NT2/D1 (cell line): ENCODE measurements around the gene BACH2.

Experiments used
- DNase-seq: peaks from one replicate; pipeline ENCODE4 v3.0.0-alpha.2; 2011; ENCODE audit warnings: low read depth, low spot score
- H3K27me3 ChIP-seq: 2 replicates; pipeline ENCODE4 v1.6.0; 2011; ENCODE audit warnings: mild to moderate bottlenecking; ENCODE audit not compliant: insufficient read length, insufficient read depth
- H3K36me3 ChIP-seq: 2 replicates; pipeline ENCODE4 v1.6.1; 2011; ENCODE audit warnings: mild to moderate bottlenecking, low read length, mixed read lengths; ENCODE audit not compliant: insufficient read depth, insufficient read length
- H3K4me1 ChIP-seq: 2 replicates; pipeline ENCODE4 v1.5.1; 2011; ENCODE audit not compliant: insufficient read depth, insufficient read length
- H3K4me3 ChIP-seq: 2 replicates; pipeline ENCODE4 v1.5.1; 2011; ENCODE audit warnings: low read depth; ENCODE audit not compliant: insufficient read length
- H3K9ac ChIP-seq: 2 replicates; pipeline ENCODE4 v1.6.0; 2011; ENCODE audit warnings: low read depth; ENCODE audit not compliant: insufficient read length
- H3K9me3 ChIP-seq: 2 replicates; pipeline ENCODE4 v1.5.1; 2011; ENCODE audit warnings: mild to moderate bottlenecking, low read length; ENCODE audit not compliant: insufficient read depth
- SUZ12 ChIP-seq: IDR thresholded peaks from 2 replicates; pipeline ENCODE4 v1.6.1; 2011; ENCODE audit not compliant: insufficient read length, insufficient read depth; ENCODE audit errors: extremely low read depth
- YY1 ChIP-seq: IDR thresholded peaks from 2 replicates; pipeline ENCODE4 v1.6.1; 2011; ENCODE audit not compliant: insufficient read length, insufficient read depth
- ZNF274 ChIP-seq: IDR thresholded peaks from 2 replicates; pipeline ENCODE4 v1.6.1; 2011; ENCODE audit warnings: mild to moderate bottlenecking, low read depth, low read length

BACH2 gene

GRCh38 chr6:89941763-89942497, 354.7 kb downstream of the BACH2 start:
- no peaks in the 10 kb centered on the region for H3K36me3 ChIP-seq
- no peak for TF ChIP-seq SUZ12
- no peak for TF ChIP-seq YY1
- TF ChIP-seq ZNF274, result no peak
- no peaks in the 10 kb centered on the region for H3K4me1 ChIP-seq
- no peak overlapping the region for H3K4me3 ChIP-seq
- no peaks in the 10 kb centered on the region for H3K9me3 ChIP-seq
- H3K27me3 ChIP-seq, result no peaks in the 10 kb centered on the region
- DNase-seq, result no peak
- H3K9ac ChIP-seq, result no peak overlapping the region

GRCh38 chr6:89941031-89941762, 355.4 kb downstream of the BACH2 start:
- TF ChIP-seq ZNF274 (no peak), SUZ12 (no peak), YY1 (no peak)
- H3K4me3 ChIP-seq, result no peak overlapping the region
- no peaks in the 10 kb centered on the region for H3K9me3 ChIP-seq
- no peak overlapping the region for H3K9ac ChIP-seq
- no peaks in the 10 kb centered on the region for H3K36me3 ChIP-seq
- no peaks in the 10 kb centered on the region for H3K4me1 ChIP-seq
- DNase-seq, result no peak
- no peaks in the 10 kb centered on the region for H3K27me3 ChIP-seq

- no peaks in the 10 kb centered on the region for H3K9me3 ChIP-seq
Measured at GRCh38 chr6:89940225-89941027, 356.2 kb downstream of the BACH2 start.

GRCh38 chr6:89939144-89939543, 357.5 kb downstream of the BACH2 start:
- H3K27me3 ChIP-seq, result no peaks in the 10 kb centered on the region
- H3K4me3 ChIP-seq, result no peak overlapping the region
- H3K36me3 ChIP-seq, result no peaks in the 10 kb centered on the region
- peaks cover 2% of the 10 kb centered on the region for H3K4me1 ChIP-seq
- no peak for DNase-seq
- no peak overlapping the region for H3K9ac ChIP-seq
- H3K9me3 ChIP-seq, result no peaks in the 10 kb centered on the region
- TF ChIP-seq YY1, result no peak
- no peak for TF ChIP-seq SUZ12
- no peak for TF ChIP-seq ZNF274

More at GRCh38 chr6:89940225-89941027, 356.2 kb downstream of the BACH2 start:
- no peaks in the 10 kb centered on the region for H3K4me1 ChIP-seq
- DNase-seq, result peak; percentile 57
- H3K9ac ChIP-seq, result no peak overlapping the region
- no peak overlapping the region for H3K4me3 ChIP-seq
- TF ChIP-seq YY1, result no peak
- no peak for TF ChIP-seq SUZ12
- TF ChIP-seq ZNF274, result no peak
- H3K27me3 ChIP-seq, result no peaks in the 10 kb centered on the region
- H3K36me3 ChIP-seq, result no peaks in the 10 kb centered on the region

GRCh38 chr6:89938014-89938413, 358.6 kb downstream of the BACH2 start:
- H3K27me3 ChIP-seq, result no peaks in the 10 kb centered on the region
- no peaks in the 10 kb centered on the region for H3K36me3 ChIP-seq
- TF ChIP-seq SUZ12 (no peak), YY1 (no peak), ZNF274 (no peak)
- H3K9me3 ChIP-seq, result no peaks in the 10 kb centered on the region
- no peak overlapping the region for H3K9ac ChIP-seq
- H3K4me3 ChIP-seq, result no peak overlapping the region
- no peak for DNase-seq
- H3K4me1 ChIP-seq, result peaks cover 2% of the 10 kb centered on the region

- DNase-seq, result no peak
- TF ChIP-seq YY1, result no peak
- no peak for TF ChIP-seq SUZ12
- no peak for TF ChIP-seq ZNF274
- H3K9ac ChIP-seq, result no peak overlapping the region
- no peaks in the 10 kb centered on the region for H3K9me3 ChIP-seq
- no peaks in the 10 kb centered on the region for H3K36me3 ChIP-seq
- H3K27me3 ChIP-seq, result no peaks in the 10 kb centered on the region
- no peak overlapping the region for H3K4me3 ChIP-seq
- H3K4me1 ChIP-seq, result peaks cover 2% of the 10 kb centered on the region
Measured at GRCh38 chr6:89936177-89936576, 360.5 kb downstream of the BACH2 start.

GRCh38 chr6:89934685-89935366, 361.8 kb downstream of the BACH2 start:
- no peaks in the 10 kb centered on the region for H3K9me3 ChIP-seq
- no peak for DNase-seq
- no peak overlapping the region for H3K4me3 ChIP-seq
- TF ChIP-seq ZNF274 (no peak), YY1 (no peak), SUZ12 (no peak)
- peaks cover 2% of the 10 kb centered on the region for H3K4me1 ChIP-seq
- no peaks in the 10 kb centered on the region for H3K36me3 ChIP-seq
- H3K27me3 ChIP-seq, result no peaks in the 10 kb centered on the region
- H3K9ac ChIP-seq, result no peak overlapping the region
